RWPE1 (cell line): Measurements from ENCODE around the gene ASPSCR1.
"Not testable (repeated sequence)": the region's sequence is repeated elsewhere in the genome, so short reads cannot be mapped to it uniquely, and the experiment has no call there.

ENCODE experiments used
- CTCF ChIA-PET: fragments of 350-600 bp; sonication (Branson Sonifier 250); formaldehyde crosslinking; extraction: SDS; loops from one replicate; lab custom pipeline; 2021; lab: Yijun Ruan, JAX
- POLR2A ChIA-PET: fragments of 400-600 bp; formaldehyde crosslinking; extraction: SDS; loops from one replicate; lab custom pipeline; 2020; ENCODE audit warnings: antibody characterized with exemption; ENCODE audit not compliant: low non-redundant PET; lab: Yijun Ruan, JAX
- DNase-seq: peaks from one replicate; pipeline ENCODE4 v3.0.0; 2012; ENCODE audit warnings: low spot score
- H3K27ac ChIP-seq: fragments of 450-650 bp; 2 replicates; pipeline ENCODE4 v1.5.1; 2017
- TF ChIP-seq, protein P1 (sequence below): fragments of 450-650 bp; conservative IDR thresholded peaks from 2 replicates; pipeline ENCODE4 v1.5.1; 2017; ENCODE audit warnings: low read depth, mild to moderate bottlenecking

ASPSCR1 gene

DNA sequence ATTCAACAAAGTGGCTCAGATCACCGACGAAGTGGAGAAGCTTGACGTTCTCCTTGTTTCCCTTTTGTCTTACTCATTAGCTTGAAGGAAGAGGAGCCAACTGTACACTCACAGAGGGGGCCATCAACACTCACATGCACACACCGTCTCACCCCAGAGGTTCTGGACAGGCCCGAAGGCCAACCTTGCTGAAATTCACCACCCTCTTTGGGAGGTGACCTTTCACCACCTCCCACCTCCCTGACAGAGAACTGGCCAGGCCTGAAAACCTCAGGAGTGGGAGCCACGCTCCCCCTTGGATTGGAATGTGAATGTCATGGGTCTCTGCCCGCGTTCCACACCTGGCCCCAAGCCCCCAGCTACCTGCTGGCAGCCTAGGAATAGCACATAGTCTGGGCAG, 58.1 kb downstream of the ASPSCR1 start:
- ChIA-PET POLR2A (no interaction called here), CTCF (no interaction called here)
- H3K27ac ChIP-seq: peak overlapping the region; percentile 89
- DNase-seq: no peak
- TF ChIP-seq, protein P1, sequence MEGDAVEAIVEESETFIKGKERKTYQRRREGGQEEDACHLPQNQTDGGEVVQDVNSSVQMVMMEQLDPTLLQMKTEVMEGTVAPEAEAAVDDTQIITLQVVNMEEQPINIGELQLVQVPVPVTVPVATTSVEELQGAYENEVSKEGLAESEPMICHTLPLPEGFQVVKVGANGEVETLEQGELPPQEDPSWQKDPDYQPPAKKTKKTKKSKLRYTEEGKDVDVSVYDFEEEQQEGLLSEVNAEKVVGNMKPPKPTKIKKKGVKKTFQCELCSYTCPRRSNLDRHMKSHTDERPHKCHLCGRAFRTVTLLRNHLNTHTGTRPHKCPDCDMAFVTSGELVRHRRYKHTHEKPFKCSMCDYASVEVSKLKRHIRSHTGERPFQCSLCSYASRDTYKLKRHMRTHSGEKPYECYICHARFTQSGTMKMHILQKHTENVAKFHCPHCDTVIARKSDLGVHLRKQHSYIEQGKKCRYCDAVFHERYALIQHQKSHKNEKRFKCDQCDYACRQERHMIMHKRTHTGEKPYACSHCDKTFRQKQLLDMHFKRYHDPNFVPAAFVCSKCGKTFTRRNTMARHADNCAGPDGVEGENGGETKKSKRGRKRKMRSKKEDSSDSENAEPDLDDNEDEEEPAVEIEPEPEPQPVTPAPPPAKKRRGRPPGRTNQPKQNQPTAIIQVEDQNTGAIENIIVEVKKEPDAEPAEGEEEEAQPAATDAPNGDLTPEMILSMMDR: no peak

DNA sequence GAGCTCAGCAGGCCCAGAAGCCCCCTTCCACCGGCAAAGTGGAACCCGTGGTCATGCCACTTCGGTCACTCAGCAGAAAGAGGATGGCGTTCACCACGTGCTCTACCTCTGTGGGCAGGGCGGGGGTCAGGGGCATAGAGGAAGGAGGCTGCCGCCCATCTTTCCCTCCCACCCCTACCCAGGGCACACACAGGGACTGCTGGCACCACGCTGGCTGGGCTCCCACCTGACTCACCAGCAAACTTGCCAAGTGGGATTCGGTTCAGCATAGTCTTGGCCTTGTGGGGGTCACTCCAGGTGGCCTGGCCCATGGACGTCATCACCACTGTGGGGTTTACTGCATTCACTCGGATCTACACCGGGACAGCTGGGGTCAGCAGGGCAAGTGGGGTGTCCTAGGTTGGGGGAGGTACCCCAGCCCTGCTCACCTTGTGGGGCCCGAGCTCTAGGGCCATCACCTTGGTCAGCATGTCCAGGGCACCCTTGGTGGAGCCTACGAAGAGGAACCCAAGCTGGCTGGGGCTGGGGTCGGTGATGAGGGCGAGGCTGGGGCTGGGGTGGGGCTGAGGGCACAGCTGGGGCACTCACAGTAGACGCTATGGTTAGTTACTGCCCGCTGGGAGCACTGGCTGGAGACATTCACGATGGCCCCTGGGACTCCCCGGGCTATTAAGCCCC, 58.7 kb downstream of the ASPSCR1 start:
- peak overlapping the region; percentile 89 for H3K27ac ChIP-seq
- ChIA-PET POLR2A (no interaction called here), CTCF (interaction anchor here (0.6 to 1.3 kb wide), 2 partner anchors 9 to 288 kb away, joined by 3 to 5 read pairs; no protein-coding TSS in a partner anchor)

DNA sequence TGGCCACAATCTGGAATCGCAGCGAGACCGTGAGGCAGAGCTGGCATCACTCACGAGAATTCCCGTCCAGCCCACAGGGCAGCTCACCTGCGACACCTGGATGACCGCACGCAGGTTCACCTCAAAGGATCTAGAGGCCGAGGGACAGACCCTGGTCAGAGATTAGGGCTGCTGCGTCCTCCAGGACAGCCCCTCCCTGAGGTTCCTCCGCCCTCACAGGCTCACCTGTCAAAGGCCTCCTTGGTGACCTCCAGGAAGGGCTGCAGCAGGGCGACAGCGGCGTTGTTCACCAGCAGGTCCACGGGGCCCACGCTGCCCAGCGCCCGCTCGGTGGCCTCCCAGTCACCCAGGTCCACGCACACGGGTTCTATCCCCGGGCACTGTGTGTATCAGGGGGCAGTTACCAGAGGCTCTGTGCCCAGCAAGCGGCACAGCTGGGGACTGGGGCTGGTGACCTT, 59.2 kb downstream of the ASPSCR1 start:
- DNase-seq: no peak
- POLR2A ChIA-PET: no interaction called here
- TF ChIP-seq, protein P1: no peak
- peak overlapping the region; percentile 89 for H3K27ac ChIP-seq
- CTCF ChIA-PET: interaction anchor here (0.6 to 1.3 kb wide), 2 partner anchors 9 to 287 kb away, joined by 3 to 5 read pairs; no protein-coding TSS in a partner anchor

More for the DNA sequence above, 58.7 kb downstream of the ASPSCR1 start:
- TF ChIP-seq, protein P1: no peak
- no peak for DNase-seq

DNA sequence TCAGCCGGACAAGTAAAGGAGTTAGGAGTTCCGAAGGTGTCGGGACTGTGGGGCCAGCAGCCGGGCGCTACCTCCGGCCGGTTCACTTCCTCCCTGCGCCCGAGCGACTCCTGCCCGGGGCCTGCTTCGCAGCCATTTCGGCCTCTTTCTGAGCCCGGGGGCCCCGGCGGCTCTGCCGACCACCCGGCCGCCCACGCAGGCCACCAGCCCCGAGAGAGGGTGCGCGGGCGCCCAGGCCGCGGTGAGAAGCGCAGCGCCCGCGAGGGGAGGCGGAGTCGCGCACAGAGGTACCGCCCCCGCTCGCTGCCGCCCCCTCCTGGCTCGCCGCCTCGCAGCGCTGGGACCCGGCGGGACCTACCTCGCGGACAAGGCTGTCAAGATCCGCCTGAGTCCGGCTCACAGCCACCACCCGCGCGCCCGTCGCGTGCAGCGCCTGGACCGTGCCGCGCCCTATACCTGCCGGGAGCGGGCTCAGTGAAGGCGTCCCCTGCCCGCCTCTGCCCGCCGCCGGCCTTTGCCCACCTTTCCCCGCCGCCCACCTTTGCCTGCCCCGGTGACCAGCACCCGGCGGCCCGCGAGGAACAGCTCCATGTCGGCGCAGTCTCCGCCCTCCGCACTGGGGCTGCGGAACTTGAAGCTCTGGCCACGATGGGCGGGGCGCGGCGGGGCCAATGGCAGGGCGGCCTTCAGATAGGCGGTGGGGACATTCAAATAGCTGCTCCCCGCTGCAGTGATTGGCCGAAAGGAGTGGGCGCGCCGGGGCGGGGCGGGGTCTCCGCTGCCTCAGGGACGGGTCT, 59.9 kb downstream of the ASPSCR1 start, which contains the start of gene DCXR:
DCXR (minus strand) TSS at position 606 of the 797 bp plus-strand sequence; CDS start at position 591, 15 bp downstream.
- ChIA-PET CTCF (interaction anchor here (0.6 to 1.3 kb wide), 8 partner anchors 8 to 286 kb away, joined by 3 to 6 read pairs (median 4); partner anchors contain the start of genes ASPSCR1 and NOTUM), POLR2A (interaction anchor here (0.6 to 1.0 kb wide), 3 partner anchors 13 to 107 kb away, joined by 4 read pairs; partner anchors contain the start of genes CENPX and LRRC45)
- peak within 1 kb of the TSS; percentile 89 for H3K27ac ChIP-seq
- DNase-seq: peak; percentile 95
- TF ChIP-seq, protein P1: peak; percentile 96

DNA sequence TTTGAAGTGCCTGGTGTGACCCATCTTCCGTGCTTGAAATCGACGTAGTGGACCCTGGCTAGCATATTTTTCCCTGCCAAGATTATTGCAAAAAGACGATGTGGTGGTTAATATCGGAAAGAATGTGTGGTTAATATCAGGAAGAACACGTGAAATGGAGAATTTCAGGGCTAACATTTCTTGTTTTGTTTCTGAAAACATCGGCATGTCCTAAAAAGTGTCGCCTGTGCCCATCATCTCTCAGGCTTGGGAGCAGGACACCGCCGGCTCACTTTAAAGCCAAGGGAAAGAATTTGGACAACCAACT, 60.4 kb downstream of the ASPSCR1 start:
- TF ChIP-seq, protein P1: no peak
- POLR2A ChIA-PET: interaction anchor here (0.6 to 1.0 kb wide), 3 partner anchors 13 to 107 kb away, joined by 4 read pairs; partner anchors contain the start of genes CENPX and LRRC45
- no peak for DNase-seq
- peak overlapping the region; percentile 89 for H3K27ac ChIP-seq
- CTCF ChIA-PET: interaction anchor here (0.6 to 0.9 kb wide), 6 partner anchors 9 to 98 kb away, joined by 3 to 6 read pairs (median 4); partner anchors contain the start of genes ASPSCR1 and NOTUM

DNA sequence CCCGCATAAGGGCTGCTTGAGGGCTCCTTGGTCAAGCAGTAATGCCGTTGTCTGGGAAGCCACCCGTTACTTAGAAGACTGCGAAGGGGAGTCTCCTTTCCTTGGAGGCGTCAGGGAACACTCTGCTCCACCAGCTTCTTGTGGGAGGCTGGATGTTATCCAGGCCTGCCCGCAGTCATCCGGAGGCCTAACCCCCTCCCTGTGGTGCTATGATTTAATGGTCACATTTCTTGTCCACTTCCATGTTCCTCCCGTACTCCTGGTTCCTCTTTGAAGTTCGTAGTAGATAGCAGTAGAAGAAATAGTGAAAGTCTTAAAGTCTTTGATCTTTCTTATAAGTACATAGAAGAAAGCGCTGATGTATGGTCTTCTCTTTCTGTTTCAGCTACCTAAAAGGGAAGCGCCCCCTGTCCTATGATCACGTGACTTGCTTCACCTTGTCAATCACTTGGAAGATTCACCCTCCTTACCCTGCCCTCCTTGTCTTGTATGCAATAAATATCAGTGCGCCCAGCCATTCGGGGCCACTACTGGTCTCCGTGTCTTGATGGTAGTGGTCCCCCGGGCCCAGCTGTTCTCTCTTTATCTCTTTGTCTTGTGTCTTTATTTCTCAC, 61.5 kb downstream of the ASPSCR1 start:
- CTCF ChIA-PET, H3K27ac ChIP-seq, DNase-seq: not testable (repeated sequence)
- POLR2A ChIA-PET: interaction anchor here (0.7 kb wide), 1 partner anchor 10 kb away, joined by 3 read pairs; no protein-coding TSS in a partner anchor
